WI38 (cell line): ENCODE data around the gene SZT2.
A peak's percentile ranks its signal among the peaks of the same experiment; 100 is the strongest.

Source experiments
- H3K4me3 ChIP-seq: 2 replicates; pipeline ENCODE4 v1.5.1; 2011; ENCODE audit warnings: low read depth, mild to moderate bottlenecking, control low read depth, low read length
- TF ChIP-seq, protein P1 (sequence below): IDR thresholded peaks from 2 replicates; pipeline ENCODE4 v1.5.1; 2012; ENCODE audit warnings: low read depth, mild to moderate bottlenecking, control low read depth, low read length

The SZT2 gene

DNA sequence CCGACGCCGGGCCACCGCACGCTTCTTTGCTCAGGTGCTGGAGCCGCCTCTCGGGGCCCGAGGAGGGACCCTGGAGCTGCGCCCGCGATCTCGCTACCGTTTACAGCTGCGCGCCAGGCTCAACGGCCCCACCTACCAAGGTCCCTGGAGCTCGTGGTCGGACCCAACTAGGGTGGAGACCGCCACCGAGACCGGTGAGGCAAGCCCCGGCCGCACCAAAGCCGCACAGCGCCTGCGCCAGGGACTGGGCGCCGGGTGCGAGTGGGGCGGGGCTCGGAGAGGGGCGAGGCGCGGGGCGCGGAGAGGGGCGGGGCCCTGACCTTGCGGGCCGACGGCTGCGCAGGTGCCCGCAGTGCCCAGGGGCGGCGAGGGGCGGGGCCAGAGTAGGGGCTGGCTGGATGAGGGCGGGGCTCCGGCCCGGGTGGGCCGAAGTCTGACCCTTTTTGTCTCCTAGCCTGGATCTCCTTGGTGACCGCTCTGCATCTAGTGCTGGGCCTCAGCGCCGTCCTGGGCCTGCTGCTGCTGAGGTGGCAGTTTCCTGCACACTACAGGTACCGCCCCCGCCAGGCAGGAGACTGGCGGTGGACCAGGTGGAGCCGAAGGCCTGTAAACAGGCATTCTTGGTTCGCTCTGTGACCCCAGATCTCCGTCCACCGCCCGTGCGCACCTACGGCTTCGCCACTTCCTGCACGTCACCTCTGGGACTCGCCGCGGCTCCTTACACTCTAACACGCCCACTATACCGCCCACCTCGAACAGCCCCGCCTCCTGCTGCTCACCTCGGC, 40.7 kb upstream of the SZT2 start:
- TF ChIP-seq, protein P1, sequence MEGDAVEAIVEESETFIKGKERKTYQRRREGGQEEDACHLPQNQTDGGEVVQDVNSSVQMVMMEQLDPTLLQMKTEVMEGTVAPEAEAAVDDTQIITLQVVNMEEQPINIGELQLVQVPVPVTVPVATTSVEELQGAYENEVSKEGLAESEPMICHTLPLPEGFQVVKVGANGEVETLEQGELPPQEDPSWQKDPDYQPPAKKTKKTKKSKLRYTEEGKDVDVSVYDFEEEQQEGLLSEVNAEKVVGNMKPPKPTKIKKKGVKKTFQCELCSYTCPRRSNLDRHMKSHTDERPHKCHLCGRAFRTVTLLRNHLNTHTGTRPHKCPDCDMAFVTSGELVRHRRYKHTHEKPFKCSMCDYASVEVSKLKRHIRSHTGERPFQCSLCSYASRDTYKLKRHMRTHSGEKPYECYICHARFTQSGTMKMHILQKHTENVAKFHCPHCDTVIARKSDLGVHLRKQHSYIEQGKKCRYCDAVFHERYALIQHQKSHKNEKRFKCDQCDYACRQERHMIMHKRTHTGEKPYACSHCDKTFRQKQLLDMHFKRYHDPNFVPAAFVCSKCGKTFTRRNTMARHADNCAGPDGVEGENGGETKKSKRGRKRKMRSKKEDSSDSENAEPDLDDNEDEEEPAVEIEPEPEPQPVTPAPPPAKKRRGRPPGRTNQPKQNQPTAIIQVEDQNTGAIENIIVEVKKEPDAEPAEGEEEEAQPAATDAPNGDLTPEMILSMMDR = no peak
- H3K4me3 ChIP-seq = peak overlapping the region; percentile 43

- TF ChIP-seq, protein P1 = no peak
- peak overlapping the region; percentile 43 for H3K4me3 ChIP-seq
Observed at GRCh38 chr1:43349594-43350306, 39.9 kb upstream of the SZT2 start.

DNA sequence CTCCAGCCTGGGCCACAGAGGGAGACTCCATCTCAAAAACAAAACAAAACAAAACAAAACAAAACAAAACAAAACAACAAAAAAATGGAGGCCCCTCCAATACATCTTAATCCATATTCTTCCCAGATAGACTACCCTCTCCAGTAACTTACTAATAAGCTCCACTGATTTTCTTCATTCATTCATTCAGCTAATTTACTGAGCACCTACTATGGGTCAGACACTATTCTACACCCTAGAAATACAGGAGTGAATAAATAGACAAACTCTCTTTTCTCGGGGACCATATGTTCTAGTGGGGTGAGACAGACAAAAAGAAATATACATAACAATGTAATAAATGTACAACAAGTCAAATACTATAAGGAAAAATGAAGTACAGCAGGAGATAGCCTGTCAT, 38.7 kb upstream of the SZT2 start:
- no peak overlapping the region for H3K4me3 ChIP-seq
- TF ChIP-seq, protein P1 = no peak

DNA sequence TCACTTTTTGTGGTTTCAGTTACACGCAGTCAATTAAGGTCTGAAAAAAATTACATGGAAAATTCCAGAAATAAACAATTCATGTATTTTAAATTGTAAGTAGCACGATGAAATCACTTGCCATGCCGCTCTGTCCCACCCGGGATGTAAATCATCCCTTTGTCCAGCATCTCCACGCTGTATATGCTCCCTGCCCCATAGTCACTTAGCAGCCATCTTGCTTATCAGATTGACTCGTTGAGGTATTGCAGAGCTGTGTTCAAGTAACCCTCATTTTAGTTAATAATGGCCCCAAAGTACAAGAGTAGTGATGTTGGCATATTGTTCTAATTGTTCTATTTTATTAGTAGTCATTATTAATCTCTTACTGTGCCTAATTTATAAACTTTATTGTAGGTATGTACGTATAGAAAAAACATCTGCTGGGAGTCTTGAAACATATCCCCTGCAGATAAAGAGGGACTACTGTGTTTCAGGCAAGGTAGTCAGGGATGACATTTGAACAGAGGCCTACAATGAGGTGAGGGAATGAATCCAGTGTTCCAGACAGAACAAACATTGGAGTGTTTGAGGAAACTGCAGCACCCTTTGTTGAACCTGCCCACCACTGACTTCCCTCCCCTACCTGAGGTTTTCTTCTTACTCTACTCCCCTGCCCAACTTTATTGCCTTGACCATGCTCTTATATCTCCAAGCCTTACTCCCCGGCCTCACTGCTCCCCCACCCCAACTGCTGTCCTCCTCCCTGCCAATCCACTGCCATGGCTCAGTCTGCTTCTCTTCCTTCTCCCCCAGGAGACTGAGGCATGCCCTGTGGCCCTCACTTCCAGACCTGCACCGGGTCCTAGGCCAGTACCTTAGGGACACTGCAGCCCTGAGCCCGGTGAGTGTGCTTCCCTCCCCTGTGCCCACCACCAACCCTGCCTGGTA, 38.0 kb upstream of the SZT2 start:
- H3K4me3 ChIP-seq = no peak overlapping the region
- TF ChIP-seq, protein P1 = no peak

GRCh38 chr1:43352351-43352705, 37.4 kb upstream of the SZT2 start:
- TF ChIP-seq, protein P1 = no peak
- H3K4me3 ChIP-seq = no peak overlapping the region

GRCh38 chr1:43352881-43353280, 36.8 kb upstream of the SZT2 start:
- H3K4me3 ChIP-seq = no peak overlapping the region
- TF ChIP-seq, protein P1 = no peak
